Upper lobe of left lung (tissue), 4 donors: Measurements from ENCODE around the gene TENM4.

Experiments
- EP300 ChIP-seq, 4 donors: sonication (generic); formaldehyde crosslinking; IDR thresholded peaks; one replicate each; pipeline ENCODE4 v1.5.1; 2017; ENCODE audit warnings: antibody characterized with exemption in 4 of 4, control low read depth in 2 of 4
- POLR2A ChIP-seq, 4 donors: fragments of 450-650 bp; IDR thresholded peaks; one replicate each; pipeline ENCODE4 v1.5.1; 2016 to 2017; ENCODE audit warnings: antibody characterized with exemption in 4 of 4, mild to moderate bottlenecking in 2 of 4
- POLR2AphosphoS5 ChIP-seq, 2 donors: sonication (generic); formaldehyde crosslinking; IDR thresholded peaks; one replicate each; pipeline ENCODE4 v1.5.1; 2017; ENCODE audit warnings: antibody characterized with exemption in 2 of 2
- TF ChIP-seq, protein P1 (sequence below), 6 experiments: fragments of 450-650 bp in 4 of 6; fragments of 200-600 bp in 2 of 6; sonication (generic) in 2 of 6; IDR thresholded peaks; one replicate each; pipeline ENCODE4 v1.5.1; 2016 to 2019; ENCODE audit warnings: antibody characterized with exemption in 6 of 6

GRCh38 chr11:78952175-78952574 is 488.7 kb downstream of the TENM4 start:
- TF ChIP-seq, protein P1, sequence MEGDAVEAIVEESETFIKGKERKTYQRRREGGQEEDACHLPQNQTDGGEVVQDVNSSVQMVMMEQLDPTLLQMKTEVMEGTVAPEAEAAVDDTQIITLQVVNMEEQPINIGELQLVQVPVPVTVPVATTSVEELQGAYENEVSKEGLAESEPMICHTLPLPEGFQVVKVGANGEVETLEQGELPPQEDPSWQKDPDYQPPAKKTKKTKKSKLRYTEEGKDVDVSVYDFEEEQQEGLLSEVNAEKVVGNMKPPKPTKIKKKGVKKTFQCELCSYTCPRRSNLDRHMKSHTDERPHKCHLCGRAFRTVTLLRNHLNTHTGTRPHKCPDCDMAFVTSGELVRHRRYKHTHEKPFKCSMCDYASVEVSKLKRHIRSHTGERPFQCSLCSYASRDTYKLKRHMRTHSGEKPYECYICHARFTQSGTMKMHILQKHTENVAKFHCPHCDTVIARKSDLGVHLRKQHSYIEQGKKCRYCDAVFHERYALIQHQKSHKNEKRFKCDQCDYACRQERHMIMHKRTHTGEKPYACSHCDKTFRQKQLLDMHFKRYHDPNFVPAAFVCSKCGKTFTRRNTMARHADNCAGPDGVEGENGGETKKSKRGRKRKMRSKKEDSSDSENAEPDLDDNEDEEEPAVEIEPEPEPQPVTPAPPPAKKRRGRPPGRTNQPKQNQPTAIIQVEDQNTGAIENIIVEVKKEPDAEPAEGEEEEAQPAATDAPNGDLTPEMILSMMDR (IDR thresholded peaks at IDR 0.05) = no peak
- TF ChIP-seq POLR2AphosphoS5 (IDR thresholded peaks at IDR 0.05) = no peak
- no peak for TF ChIP-seq POLR2A (IDR thresholded peaks at IDR 0.05)
- TF ChIP-seq EP300 (IDR thresholded peaks at IDR 0.05) = no peak
